Endodermal cell (in vitro differentiated cells): ENCODE data around the gene ACVR2A. TPM values are rescaled to one million over a fixed set of nuclear protein-coding genes. Genes with fewer than 3 reads are reported as not detected.

Source experiments
- DNase-seq: peaks from one replicate; pipeline ENCODE4 v3.0.0-alpha.2; 2017
- H3K27ac ChIP-seq: 2 replicates; pipeline ENCODE4 v1.5.1; 2013; ENCODE audit warnings: mild to moderate bottlenecking, low read depth, low read length, moderate library complexity
- H3K27me3 ChIP-seq: 2 replicates; pipeline ENCODE4 v1.6.1; 2013; ENCODE audit warnings: mild to moderate bottlenecking, low read length, moderate library complexity; ENCODE audit not compliant: insufficient read depth, control insufficient read depth, poor library complexity, severe bottlenecking
- H3K36me3 ChIP-seq: 2 replicates; pipeline ENCODE4 v1.7.0; 2013; ENCODE audit warnings: mild to moderate bottlenecking, low read length, moderate library complexity; ENCODE audit not compliant: control insufficient read depth, insufficient read depth
- H3K4me1 ChIP-seq: one replicate; pipeline ENCODE4 v1.7.0; 2013; ENCODE audit warnings: low read length; ENCODE audit not compliant: control insufficient read depth, insufficient read depth
- H3K4me3 ChIP-seq: 2 replicates; pipeline ENCODE4 v1.5.1; 2013; ENCODE audit warnings: mild to moderate bottlenecking, low read length, moderate library complexity
- H3K9ac ChIP-seq: 2 replicates; pipeline ENCODE4 v1.6.1; 2013; ENCODE audit warnings: mild to moderate bottlenecking, low read length, moderate library complexity; ENCODE audit not compliant: poor library complexity, severe bottlenecking; ENCODE audit errors: extremely low read depth
- H3K9me3 ChIP-seq: 2 replicates; pipeline ENCODE4 v1.6.1; 2013; ENCODE audit warnings: mild to moderate bottlenecking, low read length, moderate library complexity; ENCODE audit not compliant: control insufficient read depth
- H3K27ac Mint-ChIP-seq: 2 replicates; pipeline ENCODE4 v1.8.0; 2020; ENCODE audit warnings: mixed read lengths
- H3K27me3 Mint-ChIP-seq: 2 replicates; pipeline ENCODE4 v1.8.0; 2021; ENCODE audit warnings: mild to moderate bottlenecking, mixed read lengths; ENCODE audit not compliant: insufficient read depth
- H3K36me3 Mint-ChIP-seq: 2 replicates; pipeline ENCODE4 v1.8.0; 2020; ENCODE audit warnings: low read depth, mixed read lengths
- H3K4me1 Mint-ChIP-seq: 2 replicates; pipeline ENCODE4 v1.8.0; 2020; ENCODE audit warnings: mixed read lengths
- H3K4me3 Mint-ChIP-seq: 2 replicates; pipeline ENCODE4 v1.8.0; 2020; ENCODE audit warnings: mild to moderate bottlenecking, moderate library complexity, mixed read lengths
- H3K9me3 Mint-ChIP-seq: 2 replicates; pipeline ENCODE4 v1.8.0; 2020; ENCODE audit warnings: mild to moderate bottlenecking, mixed read lengths
- WGBS, 2 experiments: methylation state at CpG; one replicate each; pipeline versions ENCODE4 v1.1.5 to v1.1.7; 2013; ENCODE audit warnings: missing lambda C conversion rate in 2 of 2, mixed read lengths in 1 of 2; ENCODE audit not compliant: insufficient coverage in 1 of 2, insufficient read length in 1 of 2; 5-methylcytosine and 5-hydroxymethylcytosine counted together
- total RNA-seq, 2 donors: library from RNA; stranded (reverse); fragmentation: NEBNext Ultra II Directional in 1 of 2; extraction: Animal tissue kit (Norgen Biotek cat#: 25700) in 1 of 2; gene quantifications; 2 replicates in 1 of 2; 3 replicates in 1 of 2; pipeline ENCODE4 v1.2.1, GENCODE V29; 2021
- TF ChIP-seq, protein P1 (sequence below): fragments of 200-600 bp; sonication (generic); conservative IDR thresholded peaks from 2 replicates; pipeline ENCODE4 v1.5.0; 2021; ENCODE audit warnings: antibody characterized with exemption, mild to moderate bottlenecking

Gene ACVR2A
- total RNA-seq, 2 donors from 2014 or later = 19.9 to 24.1 TPM

GRCh38 chr2:147888680-147889079 is 43.9 kb downstream of the ACVR2A start:
- Histone ChIP-seq H3K4me1 (no peaks in the 10 kb centered on the region), H3K4me3 (no peak overlapping the region), H3K9ac (no peak overlapping the region), H3K9me3 (no peaks in the 10 kb centered on the region), H3K27me3 (no peaks in the 10 kb centered on the region), H3K36me3 (no peaks in the 10 kb centered on the region), H3K27ac (no peak overlapping the region)
- WGBS, 2 experiments = 81% methylated on average over 3 of the region's 3 CpGs; no CpG with 5 or more reads in 1 of the 2 experiments
- TF ChIP-seq, protein P1, sequence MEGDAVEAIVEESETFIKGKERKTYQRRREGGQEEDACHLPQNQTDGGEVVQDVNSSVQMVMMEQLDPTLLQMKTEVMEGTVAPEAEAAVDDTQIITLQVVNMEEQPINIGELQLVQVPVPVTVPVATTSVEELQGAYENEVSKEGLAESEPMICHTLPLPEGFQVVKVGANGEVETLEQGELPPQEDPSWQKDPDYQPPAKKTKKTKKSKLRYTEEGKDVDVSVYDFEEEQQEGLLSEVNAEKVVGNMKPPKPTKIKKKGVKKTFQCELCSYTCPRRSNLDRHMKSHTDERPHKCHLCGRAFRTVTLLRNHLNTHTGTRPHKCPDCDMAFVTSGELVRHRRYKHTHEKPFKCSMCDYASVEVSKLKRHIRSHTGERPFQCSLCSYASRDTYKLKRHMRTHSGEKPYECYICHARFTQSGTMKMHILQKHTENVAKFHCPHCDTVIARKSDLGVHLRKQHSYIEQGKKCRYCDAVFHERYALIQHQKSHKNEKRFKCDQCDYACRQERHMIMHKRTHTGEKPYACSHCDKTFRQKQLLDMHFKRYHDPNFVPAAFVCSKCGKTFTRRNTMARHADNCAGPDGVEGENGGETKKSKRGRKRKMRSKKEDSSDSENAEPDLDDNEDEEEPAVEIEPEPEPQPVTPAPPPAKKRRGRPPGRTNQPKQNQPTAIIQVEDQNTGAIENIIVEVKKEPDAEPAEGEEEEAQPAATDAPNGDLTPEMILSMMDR = no peak
- Mint-ChIP-seq H3K4me3 (no peak overlapping the region), H3K27me3 (no peaks in the 10 kb centered on the region), H3K9me3 (no peaks in the 10 kb centered on the region), H3K4me1 (peaks cover 16% of the 10 kb centered on the region), H3K36me3 (no peaks in the 10 kb centered on the region), H3K27ac (peak overlapping the region; percentile 49)
- no peak for DNase-seq

GRCh38 chr2:147904051-147904450 is 59.2 kb downstream of the ACVR2A start:
- no peaks in the 10 kb centered on the region for H3K27me3 ChIP-seq
- no peak overlapping the region for H3K4me3 Mint-ChIP-seq
- TF ChIP-seq, protein P1 = no peak
- H3K4me1 ChIP-seq = no peaks in the 10 kb centered on the region
- H3K9me3 Mint-ChIP-seq = peaks cover 4% of the 10 kb centered on the region
- H3K4me3 ChIP-seq = no peak overlapping the region
- H3K36me3 Mint-ChIP-seq = peaks cover 25% of the 10 kb centered on the region
- no peak overlapping the region for H3K27ac Mint-ChIP-seq
- H3K9ac ChIP-seq = no peak overlapping the region
- H3K27me3 Mint-ChIP-seq = no peaks in the 10 kb centered on the region
- peaks cover 2% of the 10 kb centered on the region for H3K4me1 Mint-ChIP-seq
- no peaks in the 10 kb centered on the region for H3K9me3 ChIP-seq
- no peak overlapping the region for H3K27ac ChIP-seq
- 94 to 100% methylated on average over 1 to 4 of the region's 4 CpGs for WGBS, 2 experiments
- peaks cover 54% of the 10 kb centered on the region for H3K36me3 ChIP-seq
- no peak for DNase-seq

DNA sequence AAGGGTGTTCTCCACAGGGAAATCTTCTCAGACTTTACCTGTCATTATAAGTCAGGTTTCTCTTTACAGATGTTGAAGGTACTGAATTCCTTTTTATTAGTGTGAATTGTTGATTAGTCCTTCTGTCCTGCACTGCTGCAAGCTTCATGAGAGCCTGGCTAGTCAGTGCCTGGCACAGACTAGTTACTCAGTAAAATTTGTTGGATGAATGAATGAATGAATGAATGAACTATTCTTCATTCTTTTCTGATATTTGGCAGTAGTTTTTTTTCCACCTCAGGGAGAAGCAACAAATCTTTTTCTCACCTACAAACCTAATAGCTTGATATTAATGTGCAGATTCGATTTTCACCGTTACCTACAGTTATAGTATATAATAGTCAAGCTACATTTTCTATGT is 64.3 kb downstream of the ACVR2A start:
- Histone ChIP-seq H3K4me1 (no peaks in the 10 kb centered on the region), H3K4me3 (no peak overlapping the region), H3K27ac (no peak overlapping the region), H3K9ac (no peak overlapping the region), H3K36me3 (peaks cover 19% of the 10 kb centered on the region), H3K9me3 (no peaks in the 10 kb centered on the region), H3K27me3 (no peaks in the 10 kb centered on the region)
- Mint-ChIP-seq H3K27ac (no peak overlapping the region), H3K9me3 (peaks cover 4% of the 10 kb centered on the region), H3K4me3 (no peak overlapping the region), H3K36me3 (peaks cover 16% of the 10 kb centered on the region), H3K4me1 (peaks cover 3% of the 10 kb centered on the region), H3K27me3 (no peaks in the 10 kb centered on the region)
- no peak for DNase-seq
- WGBS, 2 experiments = no CpG with 5 or more reads among the region's 2 CpGs
- TF ChIP-seq, protein P1 = no peak
